HG03575 (cell line): ENCODE measurements around the gene ANLN.
"Not testable (repeated sequence)": the region's sequence is repeated elsewhere in the genome, so short reads cannot be mapped to it uniquely, and the experiment has no call there.

Experiments used
- ATAC-seq: cut with Tn5 transposase; IDR thresholded peaks from one replicate; pipeline ENCODE4 v1.9.1; 2021; ENCODE audit not compliant: unreplicated experiment, insufficient number of reproducible peaks, low FRiP score; ENCODE audit errors: extremely low read depth

The ANLN gene

GRCh38 chr7:36455646-36456045 is 66.0 kb downstream of the ANLN start:
- ATAC-seq = no peak

DNA sequence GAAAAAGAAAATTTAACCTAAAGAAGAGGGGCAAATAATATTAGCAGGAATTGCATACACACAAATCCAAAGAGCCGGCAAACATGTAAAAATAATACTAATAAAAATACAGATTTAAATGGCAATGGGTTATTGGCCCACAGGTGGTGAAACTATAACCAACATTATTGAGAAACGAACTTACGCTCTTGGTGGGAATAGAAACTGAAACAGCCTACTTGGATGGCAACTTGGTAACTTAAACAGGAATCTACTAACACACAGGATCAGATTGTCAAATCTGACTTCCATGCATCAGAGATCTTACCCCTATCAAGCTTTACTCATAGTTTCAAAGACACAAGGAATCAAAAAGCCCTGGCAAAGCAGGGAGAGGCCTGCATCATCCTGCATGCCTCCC is 66.5 kb downstream of the ANLN start:
- ATAC-seq = no peak

DNA sequence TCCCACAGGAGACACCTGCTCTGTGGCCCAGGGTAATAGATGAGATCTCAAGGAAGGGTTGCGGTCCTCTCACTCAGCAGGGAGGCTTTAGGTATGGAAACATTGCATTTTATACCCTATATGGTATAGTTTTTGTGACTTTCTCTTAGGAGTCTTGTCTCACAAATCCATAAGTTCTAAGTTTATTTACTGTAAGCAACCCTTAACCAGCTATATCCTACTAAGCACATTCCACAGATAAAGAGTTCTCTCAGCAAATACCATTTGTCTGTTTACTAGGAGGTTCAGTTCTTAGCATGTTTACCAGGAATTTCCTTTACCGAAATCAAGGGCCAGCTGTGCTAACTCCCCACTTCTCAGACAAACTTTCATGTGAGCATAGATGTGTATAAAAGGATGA is 66.9 kb downstream of the ANLN start:
- no peak for ATAC-seq

GRCh38 chr7:36459236-36459960 is 69.7 kb downstream of the ANLN start:
- ATAC-seq = no peak

DNA sequence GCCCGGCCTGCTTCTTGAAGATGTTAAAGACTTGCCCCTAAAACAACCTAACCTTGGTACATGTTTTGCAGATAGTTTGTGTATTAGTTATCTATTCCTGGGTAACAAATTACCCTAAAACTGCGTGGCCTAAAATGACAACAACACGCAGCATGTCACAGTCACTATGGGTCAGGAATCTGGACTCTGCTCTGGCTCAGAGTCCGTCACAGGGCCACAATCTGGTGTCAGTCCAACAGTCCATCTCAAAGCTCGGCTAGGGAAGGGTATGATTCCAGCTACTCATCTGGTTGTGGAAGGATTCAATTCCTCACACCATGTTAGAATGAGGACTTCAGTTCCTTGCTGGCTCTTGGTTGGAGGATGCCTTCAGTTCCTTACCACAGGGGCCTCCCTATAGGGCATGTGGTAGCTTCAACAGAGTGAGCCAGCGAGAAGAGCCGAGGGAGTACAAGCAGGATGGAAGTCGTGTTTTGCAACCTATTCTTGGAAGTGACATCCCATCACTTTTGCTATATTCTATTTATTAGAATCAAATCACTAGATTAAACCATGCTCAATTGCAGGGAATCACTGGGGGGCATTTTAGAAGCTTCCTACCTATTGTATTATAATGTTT is 71.3 kb downstream of the ANLN start:
- no peak for ATAC-seq

DNA sequence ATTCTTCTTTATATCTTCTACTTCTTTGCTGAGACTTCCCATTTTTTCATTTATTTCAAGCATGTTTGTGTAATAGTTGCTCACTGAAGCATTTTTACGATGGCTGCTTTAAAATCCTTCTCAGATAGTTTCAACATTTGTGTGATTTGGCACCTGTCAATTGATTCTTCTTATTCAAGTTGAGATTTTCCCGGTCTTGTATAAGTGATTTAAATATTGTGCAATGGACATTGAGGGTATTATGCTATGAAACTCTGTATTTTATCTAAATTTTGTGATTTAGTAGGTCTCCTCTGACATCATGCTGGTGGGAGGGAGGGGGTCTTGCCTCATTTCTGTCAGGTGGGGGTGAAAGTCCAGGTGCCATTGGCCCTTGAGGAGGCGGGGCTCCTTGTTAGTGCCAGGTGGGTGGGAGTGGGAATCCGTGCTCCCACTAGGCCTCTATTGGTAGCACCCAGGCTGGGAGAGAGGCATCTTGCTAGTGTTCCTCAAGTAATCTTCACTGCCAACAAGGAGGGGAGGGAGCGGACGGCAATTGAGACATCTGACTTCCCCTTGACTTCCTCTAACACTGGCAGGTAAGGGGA is 73.0 kb downstream of the ANLN start:
- no peak for ATAC-seq

DNA sequence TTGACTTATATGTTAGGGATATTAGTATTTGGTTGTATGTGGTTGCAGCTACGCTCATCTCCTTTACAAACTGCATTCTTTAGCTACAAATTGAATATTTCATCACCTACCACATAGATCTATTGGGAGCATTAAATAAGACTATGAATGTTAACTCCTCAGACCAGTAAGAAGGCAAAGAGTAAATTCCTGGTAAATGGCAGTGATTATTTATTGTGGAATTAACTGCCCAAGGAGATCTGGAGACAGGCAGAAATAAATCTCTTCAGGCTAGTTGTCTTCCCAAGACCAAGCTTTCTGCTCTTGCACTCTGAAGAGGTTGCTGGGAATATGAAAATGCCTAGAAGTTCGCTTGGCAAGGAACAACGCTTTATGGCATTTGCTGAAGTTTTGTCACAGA is 74.6 kb downstream of the ANLN start:
- ATAC-seq = no peak

GRCh38 chr7:36466001-36466400 is 76.3 kb downstream of the ANLN start:
- ATAC-seq = not testable (repeated sequence)

DNA sequence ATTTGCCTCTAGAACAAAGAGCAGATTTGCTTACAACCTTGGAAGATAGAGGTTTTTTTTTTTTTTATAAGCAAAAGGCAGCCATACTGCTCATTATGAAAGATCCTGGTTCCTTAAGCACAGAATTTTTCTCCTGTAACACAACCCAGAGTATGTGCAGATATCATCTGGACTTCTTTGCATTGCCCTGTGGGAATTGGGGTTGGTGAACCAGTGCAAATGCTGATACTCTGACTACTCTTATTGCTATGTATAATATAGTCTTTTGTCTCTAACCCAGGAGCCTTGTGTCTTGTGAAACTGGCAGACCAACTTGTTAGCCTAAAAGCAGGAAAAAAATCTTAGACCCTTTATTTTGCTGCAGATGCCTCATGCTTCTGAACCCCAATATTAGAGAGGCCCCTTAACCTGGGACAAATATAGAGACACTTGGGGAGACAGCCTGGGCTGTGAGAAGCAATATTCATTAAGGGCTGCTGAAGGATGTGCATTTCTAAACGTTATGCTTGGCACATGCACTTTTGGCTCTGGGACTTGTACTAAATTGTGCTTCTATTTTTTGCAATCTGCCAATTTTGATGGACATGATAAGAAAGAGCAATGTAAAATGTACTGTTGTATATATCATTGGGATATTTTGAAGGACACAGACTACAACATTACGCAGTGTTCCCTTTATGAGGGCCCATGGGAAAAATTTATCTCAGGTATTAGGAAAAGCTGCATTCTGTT is 78.9 kb downstream of the ANLN start:
- ATAC-seq = no peak

DNA sequence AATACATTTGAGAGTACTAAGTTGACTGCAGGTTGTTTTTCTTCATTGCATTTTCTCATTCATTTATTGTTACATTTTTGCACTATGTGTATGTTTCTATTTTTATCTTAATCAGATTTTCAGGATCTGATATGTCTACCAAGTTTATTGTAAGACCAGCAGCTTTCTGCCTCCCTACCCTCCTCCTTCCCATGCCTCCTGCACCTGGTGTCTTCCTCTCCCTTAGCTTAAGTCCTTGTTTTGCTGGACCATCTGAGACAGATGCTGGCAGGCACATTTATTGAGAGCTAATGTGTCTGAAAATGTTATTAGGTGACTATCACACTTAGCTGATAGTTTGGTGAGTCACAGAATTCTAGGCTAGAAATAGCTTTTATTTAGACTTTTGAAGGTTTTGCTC is 79.6 kb downstream of the ANLN start:
- no peak for ATAC-seq

DNA sequence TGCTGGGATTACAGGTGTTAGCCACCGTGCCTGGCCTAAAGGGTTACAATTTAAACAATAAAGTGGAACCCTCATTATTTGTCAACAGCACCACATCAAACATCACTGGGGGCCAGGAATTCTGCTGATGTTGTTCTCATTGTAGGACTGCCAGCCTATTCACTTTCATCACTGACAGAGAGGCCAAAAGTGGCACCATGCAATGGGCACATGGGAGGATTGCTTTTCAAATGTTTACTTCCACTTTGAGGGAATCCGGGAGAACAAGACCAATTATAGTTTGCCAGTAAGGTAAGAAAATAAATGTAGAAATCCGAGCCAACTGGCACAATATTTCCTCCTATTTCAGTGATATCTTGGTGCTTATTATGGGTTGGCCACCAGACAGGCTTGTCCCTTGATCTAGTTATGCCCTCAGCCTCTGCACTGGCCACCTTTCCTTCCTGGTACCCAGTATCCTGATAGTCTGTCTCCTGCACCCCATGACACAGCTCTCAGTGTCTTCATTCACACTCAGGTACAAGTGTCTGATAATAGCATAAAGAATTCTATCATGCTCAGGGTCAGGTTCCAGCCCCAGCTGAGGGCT is 82.6 kb downstream of the ANLN start:
- no peak for ATAC-seq

- ATAC-seq = no peak
Measured at GRCh38 chr7:36473454-36474282, 84.0 kb downstream of the ANLN start.

DNA sequence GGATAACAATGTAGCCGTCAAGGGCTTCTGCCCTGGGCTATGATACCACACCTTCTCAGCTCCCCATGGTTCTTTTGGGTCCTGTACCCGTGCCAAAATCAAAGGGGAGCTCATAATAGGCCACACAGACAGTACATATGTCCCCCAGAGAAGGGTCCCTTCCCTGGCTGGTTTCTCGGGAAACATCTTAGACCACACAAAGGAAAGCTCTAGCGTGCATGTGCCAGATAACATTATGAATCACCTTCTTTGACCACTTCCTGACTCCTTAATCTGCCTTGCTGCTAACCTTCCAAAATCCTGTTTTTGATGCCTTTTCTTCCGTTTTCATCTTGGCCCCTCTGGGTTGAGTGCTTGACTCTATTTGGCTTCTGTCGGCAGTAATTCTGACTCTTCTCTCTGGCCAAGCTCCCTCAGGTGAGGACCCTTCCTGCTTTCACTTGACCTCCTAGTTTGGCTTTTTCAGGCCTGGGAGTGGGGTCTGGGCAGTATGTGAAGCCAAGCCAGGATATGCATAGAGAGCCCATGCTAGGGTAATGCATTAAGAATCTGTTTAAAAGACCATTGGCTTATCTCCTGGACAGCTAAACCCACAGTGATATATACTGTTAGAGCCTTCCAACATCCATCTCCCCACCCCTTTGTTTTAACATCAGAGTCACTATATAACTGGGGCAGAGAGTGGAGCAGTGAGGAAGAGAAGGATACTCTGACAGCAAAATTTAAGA is 84.8 kb downstream of the ANLN start:
- ATAC-seq = no peak

DNA sequence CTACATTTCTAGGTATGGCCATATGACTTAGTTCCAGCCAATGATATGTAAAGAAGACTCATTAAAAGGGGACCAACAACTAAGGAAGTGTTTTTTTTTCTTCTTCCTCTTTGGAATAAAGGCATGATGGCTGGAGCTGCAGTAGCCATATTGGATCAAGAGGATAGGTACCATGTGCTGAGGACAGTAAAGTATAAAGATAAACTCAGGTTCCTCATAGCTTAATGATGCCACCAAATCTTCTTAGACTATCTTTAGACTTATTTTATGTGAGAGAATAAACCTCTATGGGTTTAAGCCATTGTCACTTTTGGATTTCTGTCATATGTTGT is 85.3 kb downstream of the ANLN start:
- no peak for ATAC-seq

GRCh38 chr7:36475381-36475780 is 85.7 kb downstream of the ANLN start:
- ATAC-seq = no peak

DNA sequence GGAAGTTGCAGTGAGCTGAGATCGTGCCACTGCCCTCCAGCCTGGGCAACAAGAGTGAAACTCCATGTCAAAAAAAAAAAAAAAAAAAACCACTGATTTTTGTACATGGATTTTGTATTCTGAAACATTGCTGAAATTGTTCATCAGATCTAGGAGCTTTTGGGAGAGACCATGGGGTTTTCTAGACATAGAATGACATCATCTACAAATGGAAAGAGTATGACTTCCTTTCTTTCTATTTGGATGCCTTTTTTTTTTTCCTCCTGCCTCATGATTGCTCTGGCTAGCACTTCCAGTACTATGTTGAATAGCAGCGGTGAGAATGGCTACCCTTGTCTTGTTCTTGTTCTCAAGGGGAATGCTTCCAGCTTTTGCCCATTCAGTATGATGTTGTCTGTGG is 89.1 kb downstream of the ANLN start:
- ATAC-seq = no peak

GRCh38 chr7:36483853-36484252 is 94.2 kb downstream of the ANLN start:
- not testable (repeated sequence) for ATAC-seq

DNA sequence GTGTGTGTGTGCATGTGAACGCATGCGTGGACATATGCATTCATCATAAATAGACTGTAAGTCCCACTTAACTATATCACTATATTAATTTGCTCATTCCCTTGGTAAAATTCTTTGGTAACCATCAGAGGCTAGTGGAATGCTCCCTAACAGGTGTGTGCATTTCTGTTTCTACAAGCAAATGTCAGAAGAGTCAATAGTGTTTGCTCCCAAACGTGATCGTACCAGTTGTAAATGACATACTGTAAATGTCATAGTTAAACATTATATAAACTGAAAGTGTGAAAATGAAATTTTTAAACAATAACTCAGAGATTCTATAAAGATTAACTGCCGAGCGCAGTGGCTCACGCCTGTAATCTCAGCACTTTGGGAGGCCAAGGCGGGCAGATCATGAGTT is 94.6 kb downstream of the ANLN start:
- no peak for ATAC-seq
